ENCODE data around the gene CTCF. TPM values are rescaled to one million over a fixed set of nuclear protein-coding genes. Genes with fewer than 3 reads are reported as not detected.

The CTCF gene
- total RNA-seq, 1 donor from 2014 or later = 61.4 TPM

DNA sequence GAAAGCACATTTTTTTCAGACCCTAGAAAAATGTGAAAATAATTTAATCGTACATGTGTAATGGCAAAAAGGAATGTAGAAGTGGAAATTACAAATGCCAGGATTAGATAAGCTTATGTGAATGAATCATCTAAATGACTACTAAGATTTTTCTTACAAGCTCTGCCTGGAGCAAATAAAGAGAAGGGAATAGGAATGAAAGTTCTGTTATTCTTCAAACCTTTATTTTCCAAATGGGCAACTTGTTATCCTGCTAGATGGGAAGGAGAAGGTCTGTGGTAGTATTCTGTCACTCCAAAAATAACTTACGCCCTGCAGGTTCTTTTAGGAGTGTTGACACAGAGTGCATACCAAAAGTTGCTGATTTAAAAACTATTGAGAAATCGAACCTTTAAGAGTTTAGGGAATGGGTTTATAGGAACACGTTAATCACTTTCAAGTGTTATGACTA is 9.7 kb downstream of the CTCF start:
- H3K27me3 Mint-ChIP-seq (ENCODE audit: low read depth) = no peaks in the 10 kb centered on the region
- H3K36me3 Mint-ChIP-seq = peaks cover 22% of the 10 kb centered on the region
- TF ChIP-seq, protein P1, sequence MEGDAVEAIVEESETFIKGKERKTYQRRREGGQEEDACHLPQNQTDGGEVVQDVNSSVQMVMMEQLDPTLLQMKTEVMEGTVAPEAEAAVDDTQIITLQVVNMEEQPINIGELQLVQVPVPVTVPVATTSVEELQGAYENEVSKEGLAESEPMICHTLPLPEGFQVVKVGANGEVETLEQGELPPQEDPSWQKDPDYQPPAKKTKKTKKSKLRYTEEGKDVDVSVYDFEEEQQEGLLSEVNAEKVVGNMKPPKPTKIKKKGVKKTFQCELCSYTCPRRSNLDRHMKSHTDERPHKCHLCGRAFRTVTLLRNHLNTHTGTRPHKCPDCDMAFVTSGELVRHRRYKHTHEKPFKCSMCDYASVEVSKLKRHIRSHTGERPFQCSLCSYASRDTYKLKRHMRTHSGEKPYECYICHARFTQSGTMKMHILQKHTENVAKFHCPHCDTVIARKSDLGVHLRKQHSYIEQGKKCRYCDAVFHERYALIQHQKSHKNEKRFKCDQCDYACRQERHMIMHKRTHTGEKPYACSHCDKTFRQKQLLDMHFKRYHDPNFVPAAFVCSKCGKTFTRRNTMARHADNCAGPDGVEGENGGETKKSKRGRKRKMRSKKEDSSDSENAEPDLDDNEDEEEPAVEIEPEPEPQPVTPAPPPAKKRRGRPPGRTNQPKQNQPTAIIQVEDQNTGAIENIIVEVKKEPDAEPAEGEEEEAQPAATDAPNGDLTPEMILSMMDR (IDR thresholded peaks at IDR 0.05; ENCODE audit: unreplicated experiment) = no peak
- peaks cover 20% of the 10 kb centered on the region for H3K4me1 Mint-ChIP-seq
- peak overlapping the region; percentile 87 for H3K27ac Mint-ChIP-seq
- no peak for DNase-seq (ENCODE audit: low spot score in 2 of 2, unreplicated experiment in 2 of 2)
- no peaks in the 10 kb centered on the region for H3K9me3 Mint-ChIP-seq
- H3K4me3 Mint-ChIP-seq = no peak overlapping the region

DNA sequence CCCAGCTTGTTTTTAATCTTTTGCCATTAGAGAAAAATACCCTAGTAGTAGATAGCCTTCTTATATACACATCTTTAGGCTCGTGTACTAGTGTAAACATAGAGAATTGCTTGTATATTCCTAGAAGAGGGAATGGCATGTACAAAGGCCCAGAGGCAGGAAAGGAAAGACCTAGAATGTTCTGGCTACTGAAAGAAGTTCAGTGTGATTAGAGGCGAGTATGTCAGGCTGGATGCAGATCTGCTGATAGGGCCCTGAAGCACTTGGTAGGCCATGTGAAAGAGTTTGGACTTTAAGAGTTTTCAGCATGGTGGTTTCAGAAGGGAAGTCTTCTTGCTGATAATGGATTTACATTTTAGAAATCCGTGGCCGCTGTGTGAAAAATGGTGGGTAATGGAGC is 17.4 kb downstream of the CTCF start:
- no peak for DNase-seq (ENCODE audit: low spot score in 2 of 2, unreplicated experiment in 2 of 2)
- no peak overlapping the region for H3K4me3 Mint-ChIP-seq
- TF ChIP-seq, protein P1 (IDR thresholded peaks at IDR 0.05; ENCODE audit: unreplicated experiment) = no peak
- no peaks in the 10 kb centered on the region for H3K4me1 Mint-ChIP-seq
- H3K36me3 Mint-ChIP-seq = peaks cover 26% of the 10 kb centered on the region
- no peaks in the 10 kb centered on the region for H3K9me3 Mint-ChIP-seq
- no peak overlapping the region for H3K27ac Mint-ChIP-seq
- no peaks in the 10 kb centered on the region for H3K27me3 Mint-ChIP-seq (ENCODE audit: low read depth)

DNA sequence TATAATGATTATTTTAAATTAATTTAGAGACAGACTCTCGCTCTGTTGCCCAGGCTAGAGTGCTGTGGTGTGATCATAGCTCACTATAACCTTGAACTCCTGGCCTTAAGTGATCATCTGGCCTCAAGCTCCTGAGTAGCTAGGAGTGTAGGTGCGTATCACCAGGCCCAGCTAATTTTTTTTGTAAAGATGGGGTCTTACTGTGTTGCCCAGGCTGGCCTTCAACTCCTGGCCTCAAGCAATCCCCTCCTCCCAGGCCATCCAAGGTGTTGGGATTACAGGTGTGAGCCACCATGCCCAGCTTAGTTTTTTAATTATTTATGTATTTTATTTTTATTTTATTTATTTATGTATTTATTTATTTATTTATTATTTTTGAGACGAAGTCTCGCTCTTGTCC is 17.9 kb downstream of the CTCF start:
- TF ChIP-seq, protein P1 (IDR thresholded peaks at IDR 0.05; ENCODE audit: unreplicated experiment) = no peak
- no peak for DNase-seq (ENCODE audit: low spot score in 2 of 2, unreplicated experiment in 2 of 2)
- no peaks in the 10 kb centered on the region for H3K27me3 Mint-ChIP-seq (ENCODE audit: low read depth)
- no peak overlapping the region for H3K27ac Mint-ChIP-seq
- H3K36me3 Mint-ChIP-seq = peaks cover 24% of the 10 kb centered on the region
- H3K4me3 Mint-ChIP-seq = no peak overlapping the region
- no peaks in the 10 kb centered on the region for H3K9me3 Mint-ChIP-seq
- no peaks in the 10 kb centered on the region for H3K4me1 Mint-ChIP-seq

DNA sequence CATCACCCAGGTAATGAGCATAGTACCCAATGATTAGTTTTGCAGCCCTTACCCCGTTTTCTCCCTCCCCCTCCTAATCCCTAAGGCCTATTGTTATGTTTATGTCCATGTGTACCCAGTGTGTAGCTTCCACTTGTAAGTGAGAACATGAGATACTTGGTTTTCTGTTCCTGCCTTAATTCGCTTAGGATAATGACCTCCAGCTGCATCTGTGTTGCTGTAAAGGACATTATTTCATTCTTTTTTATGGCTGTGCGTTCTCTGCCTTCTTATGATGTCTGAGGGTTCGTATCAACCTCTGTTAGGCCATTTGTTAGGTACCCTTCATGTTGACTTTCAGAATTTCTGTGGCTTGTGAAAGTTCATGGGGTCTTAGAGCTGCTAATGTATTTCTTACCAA is 31.0 kb downstream of the CTCF start:
- H3K9me3 Mint-ChIP-seq = no peaks in the 10 kb centered on the region
- TF ChIP-seq, protein P1 (IDR thresholded peaks at IDR 0.05; ENCODE audit: unreplicated experiment) = no peak
- DNase-seq (ENCODE audit: low spot score in 2 of 2, unreplicated experiment in 2 of 2) = no peak
- peaks cover 5% of the 10 kb centered on the region for H3K36me3 Mint-ChIP-seq
- no peak overlapping the region for H3K4me3 Mint-ChIP-seq
- peaks cover 19% of the 10 kb centered on the region for H3K4me1 Mint-ChIP-seq
- peak overlapping the region; percentile 27 for H3K27ac Mint-ChIP-seq
- no peaks in the 10 kb centered on the region for H3K27me3 Mint-ChIP-seq (ENCODE audit: low read depth)

DNA sequence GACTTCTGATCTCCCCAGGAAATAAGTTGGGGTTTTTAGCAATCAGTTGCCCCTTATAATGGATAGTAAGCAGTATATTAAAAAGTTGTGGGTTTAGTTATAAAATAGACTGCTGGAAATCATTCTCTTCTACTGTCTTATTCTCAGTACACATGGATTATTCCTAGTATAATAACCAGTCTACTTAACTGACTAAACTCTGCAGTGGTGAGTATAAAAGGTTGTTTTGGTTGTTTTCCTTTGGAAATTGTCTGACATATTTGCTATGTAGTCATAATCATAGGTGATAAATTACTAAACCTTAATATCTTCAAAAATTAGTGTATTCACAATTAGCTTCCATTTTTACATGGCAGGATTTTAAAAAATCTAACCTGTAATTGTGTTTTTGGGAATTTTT is 31.4 kb downstream of the CTCF start:
- Mint-ChIP-seq H3K27me3 (ENCODE audit: low read depth) (no peaks in the 10 kb centered on the region), H3K4me1 (peaks cover 19% of the 10 kb centered on the region)

More for the DNA sequence above, 31.4 kb downstream of the CTCF start:
- H3K36me3 Mint-ChIP-seq = peaks cover 5% of the 10 kb centered on the region
- peak overlapping the region; percentile 27 for H3K27ac Mint-ChIP-seq
- H3K4me3 Mint-ChIP-seq = no peak overlapping the region
- no peaks in the 10 kb centered on the region for H3K9me3 Mint-ChIP-seq
- DNase-seq (ENCODE audit: low spot score in 2 of 2, unreplicated experiment in 2 of 2) = no peak
- TF ChIP-seq, protein P1 (IDR thresholded peaks at IDR 0.05; ENCODE audit: unreplicated experiment) = no peak
